CD4-positive, CD25-positive, alpha-beta regulatory T cell (primary cell): ENCODE measurements around the gene JPH3. TPM values are rescaled to one million over a fixed set of nuclear protein-coding genes. Genes with fewer than 3 reads are reported as not detected.

ENCODE experiments used
- ATAC-seq, 2 donors: fragments of 150-1000 bp; cut with Tn5 transposase; one replicate each; pipeline ENCODE4 v1.10.0; 2021; ENCODE audit warnings: low read depth in 2 of 2, moderate number of reproducible peaks in 2 of 2, moderate library complexity in 1 of 2
- DNase-seq, 3 donors: peaks; one replicate each; pipeline versions ENCODE4 v3.0.0 to v3.0.0-alpha.2; 2012 to 2022; ENCODE audit warnings: mixed read lengths in 1 of 3
- H3K27ac ChIP-seq: one replicate; pipeline ENCODE4 v1.7.0; 2013; ENCODE audit warnings: mild to moderate bottlenecking, low read length; ENCODE audit not compliant: insufficient read depth, poor library complexity, severe bottlenecking
- H3K27me3 ChIP-seq: one replicate; pipeline ENCODE4 v1.7.0; 2013; ENCODE audit warnings: low read length; ENCODE audit not compliant: control insufficient read depth, insufficient read depth
- H3K36me3 ChIP-seq: one replicate; pipeline ENCODE4 v1.7.0; 2013; ENCODE audit warnings: mild to moderate bottlenecking, low read length, moderate library complexity; ENCODE audit not compliant: control insufficient read depth, insufficient read depth
- H3K4me1 ChIP-seq: 2 replicates; pipeline ENCODE4 v1.7.0; 2013; ENCODE audit warnings: mild to moderate bottlenecking, low read length; ENCODE audit not compliant: insufficient read depth, control insufficient read depth, poor library complexity, severe bottlenecking
- H3K4me3 ChIP-seq: one replicate; pipeline ENCODE4 v1.7.0; 2013; ENCODE audit warnings: low read depth, mild to moderate bottlenecking, low read length, moderate library complexity
- H3K9me3 ChIP-seq, 2 experiments: 1 replicate in 1 of 2; 2 replicates in 1 of 2; pipeline ENCODE4 v1.7.0; 2013; ENCODE audit warnings: low read length in 2 of 2, mild to moderate bottlenecking in 1 of 2, moderate library complexity in 1 of 2; ENCODE audit not compliant: control insufficient read depth in 2 of 2
- H3K27ac Mint-ChIP-seq, 3 donors: one replicate each; pipeline ENCODE4 v1.8.0; 2020 to 2022; ENCODE audit warnings: mild to moderate bottlenecking in 3 of 3, mixed read lengths in 3 of 3, moderate library complexity in 2 of 3
- H3K27me3 Mint-ChIP-seq: one replicate; pipeline ENCODE4 v1.8.0; 2022; ENCODE audit warnings: mild to moderate bottlenecking, mixed read lengths
- H3K36me3 Mint-ChIP-seq: one replicate; pipeline ENCODE4 v1.8.0; 2020; ENCODE audit warnings: mixed read lengths
- H3K4me1 Mint-ChIP-seq, 4 donors: one replicate each; pipeline ENCODE4 v1.8.0; 2020 to 2022; ENCODE audit warnings: mixed read lengths in 4 of 4, mild to moderate bottlenecking in 1 of 4
- H3K4me3 Mint-ChIP-seq, 4 donors: one replicate each; pipeline ENCODE4 v1.8.0; 2020 to 2022; ENCODE audit warnings: mild to moderate bottlenecking in 4 of 4, mixed read lengths in 4 of 4, moderate library complexity in 3 of 4
- H3K9me3 Mint-ChIP-seq, 7 donors: one replicate each; pipeline ENCODE4 v1.8.0; 2020 to 2022; ENCODE audit warnings: mixed read lengths in 7 of 7, mild to moderate bottlenecking in 3 of 7, moderate library complexity in 2 of 7
- polyA plus RNA-seq, 4 donors: library from polyadenylated mRNA; unstranded; fragments of 300-500 nt; fragmentation: Illumina TruSeq; gene quantifications; one replicate each; pipeline ENCODE4 v1.2.3, GENCODE V29; 2021
- total RNA-seq: library from RNA; stranded (reverse); gene quantifications from one replicate; pipeline ENCODE4 v1.2.3, GENCODE V29; 2022

Gene JPH3
- total and polyA plus RNA-seq, 5 donors from 2014 or later, result not detected

- peaks cover 0 to 2% of the 10 kb centered on the region in 2 experiments for H3K9me3 ChIP-seq
- Mint-ChIP-seq H3K4me1 (peaks cover 0 to 22% (median 4%) of the 10 kb centered on the region in 4 donors), H3K27ac (peak overlapping the region in 1 of 3 donors; percentile 51), H3K9me3 (peaks cover 0 to 7% (median 0%) of the 10 kb centered on the region in 7 donors), H3K27me3 (peaks cover 17% of the 10 kb centered on the region), H3K4me3 (peak overlapping the region; percentile 54 to 87 (median 85)), H3K36me3 (no peaks in the 10 kb centered on the region)
- peaks cover 16% of the 10 kb centered on the region for H3K4me1 ChIP-seq
- ATAC-seq (peak; percentile 72 to 76), DNase-seq (peak; percentile 60 to 85 (median 71))
- H3K4me3 ChIP-seq, result no peak overlapping the region
- no peaks in the 10 kb centered on the region for H3K36me3 ChIP-seq
- H3K27ac ChIP-seq, result peak overlapping the region; percentile 23
- H3K27me3 ChIP-seq, result no peaks in the 10 kb centered on the region
Observed at GRCh38 chr16:87636050-87636684, 33.9 kb downstream of the JPH3 start.

GRCh38 chr16:87636741-87637140 lies 34.4 kb downstream of the JPH3 start:
- ATAC-seq, result no peak
- peak overlapping the region in 2 of 4 donors; percentile 18 to 24 for H3K4me3 Mint-ChIP-seq
- no peak overlapping the region for H3K27ac Mint-ChIP-seq

GRCh38 chr16:87637357-87637756 lies 35.0 kb downstream of the JPH3 start:
- H3K36me3 ChIP-seq, result no peaks in the 10 kb centered on the region
- Mint-ChIP-seq H3K4me1 (peaks cover 0 to 22% (median 4%) of the 10 kb centered on the region in 4 donors), H3K9me3 (no peaks in the 10 kb centered on the region), H3K27ac (peak overlapping the region in 1 of 3 donors; percentile 52), H3K4me3 (peak overlapping the region in 3 of 4 donors; percentile 11 to 24 (median 18)), H3K27me3 (peaks cover 5% of the 10 kb centered on the region), H3K36me3 (no peaks in the 10 kb centered on the region)
- H3K27me3 ChIP-seq, result no peaks in the 10 kb centered on the region
- no peak overlapping the region for H3K27ac ChIP-seq
- DNase-seq (no peak), ATAC-seq (no peak)
- H3K9me3 ChIP-seq, result no peaks in the 10 kb centered on the region
- peaks cover 16% of the 10 kb centered on the region for H3K4me1 ChIP-seq
- H3K4me3 ChIP-seq, result no peak overlapping the region

More at GRCh38 chr16:87636741-87637140, 34.4 kb downstream of the JPH3 start:
- Histone ChIP-seq H3K27ac (no peak overlapping the region), H3K4me3 (no peak overlapping the region), H3K36me3 (no peaks in the 10 kb centered on the region), H3K9me3 (no peaks in the 10 kb centered on the region), H3K27me3 (no peaks in the 10 kb centered on the region), H3K4me1 (peaks cover 16% of the 10 kb centered on the region)
- no peaks in the 10 kb centered on the region for H3K36me3 Mint-ChIP-seq
- H3K27me3 Mint-ChIP-seq, result peaks cover 12% of the 10 kb centered on the region
- peaks cover 0 to 1% (median 0%) of the 10 kb centered on the region in 7 donors for H3K9me3 Mint-ChIP-seq
- H3K4me1 Mint-ChIP-seq, result peaks cover 0 to 22% (median 4%) of the 10 kb centered on the region in 4 donors
- no peak for DNase-seq

- Histone ChIP-seq H3K27ac (no peak overlapping the region), H3K9me3 (no peaks in the 10 kb centered on the region), H3K4me3 (no peak overlapping the region), H3K4me1 (peaks cover 16% of the 10 kb centered on the region), H3K27me3 (no peaks in the 10 kb centered on the region), H3K36me3 (no peaks in the 10 kb centered on the region)
- ATAC-seq (no peak), DNase-seq (no peak)
- no peaks in the 10 kb centered on the region for H3K27me3 Mint-ChIP-seq
- no peak overlapping the region for H3K27ac Mint-ChIP-seq
- no peak overlapping the region for H3K4me3 Mint-ChIP-seq
- peaks cover 0 to 22% (median 4%) of the 10 kb centered on the region in 4 donors for H3K4me1 Mint-ChIP-seq
- H3K36me3 Mint-ChIP-seq, result no peaks in the 10 kb centered on the region
- no peaks in the 10 kb centered on the region for H3K9me3 Mint-ChIP-seq
Observed at GRCh38 chr16:87638736-87639135, 36.4 kb downstream of the JPH3 start.

- Mint-ChIP-seq H3K4me3 (no peak overlapping the region), H3K36me3 (no peaks in the 10 kb centered on the region), H3K27ac (no peak overlapping the region), H3K4me1 (peaks cover 0 to 2% (median 0%) of the 10 kb centered on the region in 4 donors), H3K27me3 (peaks cover 5% of the 10 kb centered on the region), H3K9me3 (no peaks in the 10 kb centered on the region)
- Histone ChIP-seq H3K4me3 (no peak overlapping the region), H3K27me3 (no peaks in the 10 kb centered on the region), H3K9me3 (no peaks in the 10 kb centered on the region), H3K36me3 (no peaks in the 10 kb centered on the region), H3K27ac (no peak overlapping the region), H3K4me1 (no peaks in the 10 kb centered on the region)
- DNase-seq, result no peak
- ATAC-seq, result no peak
Observed at GRCh38 chr16:87641721-87642120, 39.4 kb downstream of the JPH3 start.

- no peaks in the 10 kb centered on the region for H3K9me3 Mint-ChIP-seq
- H3K27ac Mint-ChIP-seq, result no peak overlapping the region
- ATAC-seq (no peak), DNase-seq (no peak)
- no peak overlapping the region for H3K4me3 Mint-ChIP-seq
- H3K4me3 ChIP-seq, result no peak overlapping the region
- H3K27me3 ChIP-seq, result no peaks in the 10 kb centered on the region
- peaks cover 0 to under 1% (median 0%) of the 10 kb centered on the region in 4 donors for H3K4me1 Mint-ChIP-seq
- no peaks in the 10 kb centered on the region for H3K36me3 Mint-ChIP-seq
- peaks cover 10% of the 10 kb centered on the region for H3K27me3 Mint-ChIP-seq
- H3K4me1 ChIP-seq, result no peaks in the 10 kb centered on the region
- no peak overlapping the region for H3K27ac ChIP-seq
- H3K9me3 ChIP-seq, result no peaks in the 10 kb centered on the region
- H3K36me3 ChIP-seq, result no peaks in the 10 kb centered on the region
Observed at GRCh38 chr16:87642491-87642890, 40.2 kb downstream of the JPH3 start.

- H3K36me3 ChIP-seq, result no peaks in the 10 kb centered on the region
- Mint-ChIP-seq H3K36me3 (no peaks in the 10 kb centered on the region), H3K27me3 (peaks cover 10% of the 10 kb centered on the region), H3K27ac (no peak overlapping the region), H3K4me3 (no peak overlapping the region), H3K4me1 (no peaks in the 10 kb centered on the region), H3K9me3 (no peaks in the 10 kb centered on the region)
- H3K27me3 ChIP-seq, result no peaks in the 10 kb centered on the region
- H3K9me3 ChIP-seq, result no peaks in the 10 kb centered on the region
- no peak overlapping the region for H3K4me3 ChIP-seq
- H3K27ac ChIP-seq, result no peak overlapping the region
- H3K4me1 ChIP-seq, result no peaks in the 10 kb centered on the region
- no peak for DNase-seq
- no peak for ATAC-seq
Observed at GRCh38 chr16:87644186-87644585, 41.9 kb downstream of the JPH3 start.

- H3K4me3 ChIP-seq, result no peak overlapping the region
- H3K36me3 ChIP-seq, result no peaks in the 10 kb centered on the region
- H3K27me3 ChIP-seq, result no peaks in the 10 kb centered on the region
- no peak for ATAC-seq
- Mint-ChIP-seq H3K9me3 (no peaks in the 10 kb centered on the region), H3K27me3 (peaks cover 10% of the 10 kb centered on the region), H3K4me1 (no peaks in the 10 kb centered on the region), H3K36me3 (no peaks in the 10 kb centered on the region), H3K27ac (no peak overlapping the region), H3K4me3 (no peak overlapping the region)
- no peaks in the 10 kb centered on the region for H3K4me1 ChIP-seq
- no peak overlapping the region for H3K27ac ChIP-seq
- DNase-seq, result no peak
- H3K9me3 ChIP-seq, result no peaks in the 10 kb centered on the region
Observed at GRCh38 chr16:87644596-87644995, 42.3 kb downstream of the JPH3 start.
